ENCODE data around the gene KLHDC7A. TPM values are rescaled to one million over a fixed set of nuclear protein-coding genes. Genes with fewer than 3 reads are reported as not detected.
"Not testable (repeated sequence)": the region's sequence is repeated elsewhere in the genome, so short reads cannot be mapped to it uniquely, and the experiment has no call there.

Gene KLHDC7A
- total and polyA plus RNA-seq, 2 donors (not counting 3 experiments of a cell fraction or from before 2014, with no cell fraction given) = not detected

GRCh38 chr1:18461656-18462055 is 19.1 kb upstream of the KLHDC7A start:
- dilution Hi-C loops (cut with MboI; ENCODE audit: extremely low pct_ligation_motif_present, low sequenced_read_pairs) = no loop called here
- H2AFZ ChIP-seq (ENCODE audit: low read depth, low read length) = no peak overlapping the region
- H3K27me3 ChIP-seq (ENCODE audit: control insufficient read depth in 2 of 2, insufficient read depth in 2 of 2, low read length in 2 of 2) = no peaks in the 10 kb centered on the region
- H3K4me3 ChIP-seq (replicated peaks in 1 of 3; ENCODE audit: insufficient read depth in 1 of 3, low read depth in 1 of 3, low read length in 3 of 3) = no peak overlapping the region
- no peak overlapping the region for H3K9ac ChIP-seq (replicated peaks; ENCODE audit: extremely low read depth, insufficient read depth, low read length)
- FAIRE-seq = no peak
- H4K20me1 ChIP-seq (replicated peaks; ENCODE audit: control insufficient read depth, extremely low read depth, insufficient read depth, low read length) = no peaks in the 10 kb centered on the region
- H3K9me1 ChIP-seq (replicated peaks; ENCODE audit: control insufficient read depth, extremely low read depth, insufficient read depth, low read length) = no peaks in the 10 kb centered on the region
- no peaks in the 10 kb centered on the region for H3K36me3 ChIP-seq (ENCODE audit: control insufficient read depth in 2 of 2, extremely low read depth in 1 of 2, insufficient read depth in 2 of 2, low read length in 2 of 2)
- no peak overlapping the region for H3K4me2 ChIP-seq (ENCODE audit: insufficient read depth, low read length)
- POLR2A ChIA-PET = no interaction called here
- CTCF ChIA-PET = no interaction called here
- intact Hi-C loops (cut with micrococcal nuclease) = no loop called here
- TF ChIP-seq JUN (IDR thresholded peaks at IDR 0.05; ENCODE audit: borderline replicate concordance, insufficient read depth, insufficient read length, low read depth) (no peak), MYC (IDR thresholded peaks at IDR 0.05; ENCODE audit: low read depth, low read length) (no peak), POLR2AphosphoS5 (IDR thresholded peaks at IDR 0.05; ENCODE audit: insufficient read depth, low read depth, low read length) (no peak), POLR2A (IDR thresholded peaks at IDR 0.05; ENCODE audit: low read depth, low read length) (no peak), GATA2 (IDR thresholded peaks at IDR 0.05; ENCODE audit: insufficient read depth, insufficient read length, low read depth, low read length) (no peak), FOS (IDR thresholded peaks at IDR 0.05; ENCODE audit: borderline replicate concordance, insufficient read depth, low read length) (no peak), MAX (IDR thresholded peaks at IDR 0.05; ENCODE audit: insufficient read depth, insufficient read length) (no peak), EZH2 (IDR thresholded peaks at IDR 0.05; ENCODE audit: borderline replicate concordance, low read depth, low read length, severe bottlenecking) (no peak)
- TF ChIP-seq, protein P1, sequence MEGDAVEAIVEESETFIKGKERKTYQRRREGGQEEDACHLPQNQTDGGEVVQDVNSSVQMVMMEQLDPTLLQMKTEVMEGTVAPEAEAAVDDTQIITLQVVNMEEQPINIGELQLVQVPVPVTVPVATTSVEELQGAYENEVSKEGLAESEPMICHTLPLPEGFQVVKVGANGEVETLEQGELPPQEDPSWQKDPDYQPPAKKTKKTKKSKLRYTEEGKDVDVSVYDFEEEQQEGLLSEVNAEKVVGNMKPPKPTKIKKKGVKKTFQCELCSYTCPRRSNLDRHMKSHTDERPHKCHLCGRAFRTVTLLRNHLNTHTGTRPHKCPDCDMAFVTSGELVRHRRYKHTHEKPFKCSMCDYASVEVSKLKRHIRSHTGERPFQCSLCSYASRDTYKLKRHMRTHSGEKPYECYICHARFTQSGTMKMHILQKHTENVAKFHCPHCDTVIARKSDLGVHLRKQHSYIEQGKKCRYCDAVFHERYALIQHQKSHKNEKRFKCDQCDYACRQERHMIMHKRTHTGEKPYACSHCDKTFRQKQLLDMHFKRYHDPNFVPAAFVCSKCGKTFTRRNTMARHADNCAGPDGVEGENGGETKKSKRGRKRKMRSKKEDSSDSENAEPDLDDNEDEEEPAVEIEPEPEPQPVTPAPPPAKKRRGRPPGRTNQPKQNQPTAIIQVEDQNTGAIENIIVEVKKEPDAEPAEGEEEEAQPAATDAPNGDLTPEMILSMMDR (IDR thresholded peaks at IDR 0.05; ENCODE audit: extremely low read depth in 1 of 2, insufficient read depth in 1 of 2, low read depth in 1 of 2, low read length in 2 of 2) = no peak
- H3K4me1 ChIP-seq (ENCODE audit: control insufficient read depth, extremely low read depth, insufficient read depth, low read length) = no peaks in the 10 kb centered on the region
- DNase-seq (ENCODE audit: low read depth, low spot score) = no peak
- no TSS peak for BruUV-seq (replicated peaks)
- peaks cover 3% of the 10 kb centered on the region for H3K9me3 ChIP-seq (replicated peaks; ENCODE audit: control insufficient read depth, insufficient read depth, low read length)
- H3K79me2 ChIP-seq (ENCODE audit: control insufficient read depth, insufficient read depth, low read length) = no peaks in the 10 kb centered on the region
- H3K27ac ChIP-seq (ENCODE audit: insufficient read depth, low read depth, low read length) = no peak overlapping the region

DNA sequence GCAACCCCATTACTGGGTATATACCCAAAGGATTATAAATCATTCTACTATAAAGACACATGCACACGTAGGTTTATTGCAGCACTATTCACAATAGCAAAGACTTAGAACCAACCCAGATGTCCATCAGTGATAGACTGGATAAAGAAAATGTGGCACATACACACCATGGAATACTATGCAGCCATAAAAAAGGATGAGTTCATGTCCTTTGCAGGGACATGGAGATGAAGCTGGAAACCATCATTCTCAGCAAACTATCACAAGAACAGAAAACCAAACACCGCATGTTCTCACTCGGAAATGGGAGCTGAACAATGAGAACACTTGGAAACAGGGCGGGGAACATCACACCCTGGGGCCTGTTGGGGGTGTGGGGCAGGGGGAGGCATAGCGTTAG is 18.2 kb upstream of the KLHDC7A start:
- BruUV-seq (replicated peaks); FAIRE-seq; H3K9me1 ChIP-seq (replicated peaks; ENCODE audit: control insufficient read depth, extremely low read depth, insufficient read depth, low read length); POLR2A ChIA-PET; CTCF ChIA-PET; H3K9ac ChIP-seq (replicated peaks; ENCODE audit: extremely low read depth, insufficient read depth, low read length); H3K4me1 ChIP-seq (ENCODE audit: control insufficient read depth, extremely low read depth, insufficient read depth, low read length); intact Hi-C loops (cut with micrococcal nuclease); H3K4me3 ChIP-seq (replicated peaks in 1 of 3; ENCODE audit: insufficient read depth in 1 of 3, low read depth in 1 of 3, low read length in 3 of 3); H3K36me3 ChIP-seq (ENCODE audit: control insufficient read depth in 2 of 2, extremely low read depth in 1 of 2, insufficient read depth in 2 of 2, low read length in 2 of 2); H3K4me2 ChIP-seq (ENCODE audit: insufficient read depth, low read length); H3K27ac ChIP-seq (ENCODE audit: insufficient read depth, low read depth, low read length); H3K79me2 ChIP-seq (ENCODE audit: control insufficient read depth, insufficient read depth, low read length); dilution Hi-C loops (cut with MboI; ENCODE audit: extremely low pct_ligation_motif_present, low sequenced_read_pairs); DNase-seq (ENCODE audit: low read depth, low spot score); H4K20me1 ChIP-seq (replicated peaks; ENCODE audit: control insufficient read depth, extremely low read depth, insufficient read depth, low read length); H3K9me3 ChIP-seq (replicated peaks; ENCODE audit: control insufficient read depth, insufficient read depth, low read length); H3K27me3 ChIP-seq (ENCODE audit: control insufficient read depth in 2 of 2, insufficient read depth in 2 of 2, low read length in 2 of 2); H2AFZ ChIP-seq (ENCODE audit: low read depth, low read length): not testable (repeated sequence)

Data from endothelial cell of umbilical vein (primary cell).